Endometrial microvascular endothelial cells (primary cell): ENCODE measurements around the gene CLEC2A. TPM values are rescaled to one million over a fixed set of nuclear protein-coding genes. Genes with fewer than 3 reads are reported as not detected.
"Not testable (repeated sequence)": the region's sequence is repeated elsewhere in the genome, so short reads cannot be mapped to it uniquely, and the experiment has no call there.

Experiments
- in situ Hi-C: cut with HindIII; loops from 2 replicates; pipeline ENCODE4 v1.10.0; 2017; ENCODE audit warnings: low sequenced_read_pairs, low pct_unique_long_range_greater_than_20kb; ENCODE audit errors: inconsistent ontology term
- total RNA-seq: library from RNA; depleted of rRNA; stranded (reverse); fragments of >200 nt; gene quantifications from one replicate; pipeline ENCODE4 v1.2.3, GENCODE V29; 2015; ENCODE audit errors: inconsistent ontology term

The CLEC2A gene
- total RNA-seq, 1 donor from 2014 or later, result not detected

DNA sequence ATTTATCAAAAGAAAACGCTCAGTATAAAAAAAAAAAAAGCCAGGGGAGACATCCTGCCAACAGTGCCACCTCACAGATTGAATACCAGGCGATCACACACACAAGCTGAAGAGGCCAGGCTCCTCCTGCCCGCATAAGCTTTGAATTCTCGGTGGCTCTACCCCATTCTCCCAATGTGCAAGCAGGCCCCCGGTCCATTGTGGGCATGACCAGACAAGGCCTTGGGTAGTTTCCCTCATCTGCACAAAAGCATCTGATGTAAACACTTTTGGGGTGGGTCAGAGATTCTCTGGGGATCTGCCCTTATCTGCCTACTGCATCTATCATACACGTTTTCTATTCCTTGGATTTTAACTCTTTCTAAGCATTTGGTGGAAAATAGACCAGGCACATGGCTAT is 34.6 kb downstream of the CLEC2A start:
- in situ Hi-C loops, result no loop called here

GRCh38 chr12:9895215-9895971 is 36.8 kb downstream of the CLEC2A start:
- in situ Hi-C loops, result no loop called here

DNA sequence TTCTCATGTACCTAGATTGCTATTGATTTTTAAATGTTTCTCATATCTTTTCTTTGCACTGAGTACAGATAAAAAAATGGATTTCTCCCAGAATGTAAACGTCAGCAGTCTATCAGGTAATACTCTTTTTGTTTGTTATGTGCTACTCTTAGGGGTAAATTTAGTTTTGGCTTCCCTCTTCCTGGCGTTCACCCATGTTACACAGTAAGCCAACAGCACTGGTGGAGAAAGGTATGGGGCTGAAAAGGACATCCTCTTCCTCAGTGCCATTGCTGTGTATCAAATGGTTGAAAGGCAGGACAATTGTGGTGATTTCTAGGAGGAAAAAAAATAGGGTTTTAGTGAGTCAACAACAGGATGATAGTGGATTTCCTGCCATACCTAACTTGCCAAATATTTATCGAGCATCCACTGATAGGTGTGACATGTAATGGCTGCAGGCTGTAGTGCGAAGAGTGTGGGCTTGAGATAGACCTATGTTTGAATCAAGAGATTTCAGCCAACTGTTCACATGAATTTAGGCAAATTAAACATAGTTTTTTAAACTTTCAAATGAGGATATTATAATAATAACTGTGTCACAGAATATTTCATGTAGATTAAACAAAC is 43.4 kb downstream of the CLEC2A start:
- in situ Hi-C loops, result no loop called here

GRCh38 chr12:9883175-9883574 is 49.0 kb downstream of the CLEC2A start:
- in situ Hi-C loops, result no loop called here

DNA sequence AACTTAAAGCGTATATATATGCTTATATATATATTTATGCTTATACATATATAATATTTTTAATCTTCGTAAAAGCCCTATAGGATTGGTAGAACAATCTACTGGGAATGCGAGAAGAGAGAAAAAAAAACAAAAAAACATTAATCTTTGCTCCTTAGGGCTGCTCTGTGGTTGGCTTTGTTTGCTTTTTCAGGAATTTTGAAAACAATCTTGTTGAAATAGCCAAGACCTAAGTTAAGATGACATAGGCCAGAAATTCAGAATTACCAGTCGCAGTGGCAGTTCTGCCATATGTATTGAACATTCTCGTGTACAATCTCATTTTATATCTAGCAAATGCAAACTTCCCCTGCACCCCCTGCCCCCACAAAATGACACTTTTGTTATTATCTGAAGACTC is 50.2 kb downstream of the CLEC2A start:
- in situ Hi-C loops, result no loop called here

- in situ Hi-C loops, result no loop called here
Measured at GRCh38 chr12:9881246-9881645, 50.9 kb downstream of the CLEC2A start, which contains the start of gene KLRF2. KLRF2 (plus strand) TSS chr12:9881489; CDS start chr12:9881596, 107 bp downstream.

DNA sequence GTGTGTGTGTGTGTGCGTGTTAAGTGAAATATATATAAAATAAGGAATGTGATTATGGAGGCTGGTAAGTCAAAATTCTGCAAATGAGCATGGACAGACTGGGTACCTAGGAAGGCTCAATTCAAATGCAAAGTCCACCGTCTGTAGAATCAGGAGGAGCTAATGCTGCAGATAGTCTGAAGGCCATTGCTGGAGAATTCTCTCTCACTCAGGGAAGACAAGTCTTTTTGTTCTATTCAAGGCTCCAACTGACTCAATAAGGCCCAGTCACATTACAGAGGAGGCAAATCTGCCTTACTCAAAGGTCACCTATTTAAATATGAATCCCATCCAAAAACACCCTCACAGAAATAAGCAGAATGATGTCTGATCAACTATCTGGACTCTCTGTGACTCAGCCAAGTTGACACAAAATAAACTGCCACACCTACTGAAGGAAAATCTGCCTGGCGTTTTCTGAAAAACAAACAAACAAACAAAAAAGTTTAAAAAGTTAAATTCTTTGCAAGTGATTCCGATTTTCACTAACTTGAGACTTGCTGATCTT is 51.6 kb downstream of the CLEC2A start:
- in situ Hi-C loops, result no loop called here

GRCh38 chr12:9876120-9876519 is 56.0 kb downstream of the CLEC2A start:
- in situ Hi-C loops, result not testable (repeated sequence)

DNA sequence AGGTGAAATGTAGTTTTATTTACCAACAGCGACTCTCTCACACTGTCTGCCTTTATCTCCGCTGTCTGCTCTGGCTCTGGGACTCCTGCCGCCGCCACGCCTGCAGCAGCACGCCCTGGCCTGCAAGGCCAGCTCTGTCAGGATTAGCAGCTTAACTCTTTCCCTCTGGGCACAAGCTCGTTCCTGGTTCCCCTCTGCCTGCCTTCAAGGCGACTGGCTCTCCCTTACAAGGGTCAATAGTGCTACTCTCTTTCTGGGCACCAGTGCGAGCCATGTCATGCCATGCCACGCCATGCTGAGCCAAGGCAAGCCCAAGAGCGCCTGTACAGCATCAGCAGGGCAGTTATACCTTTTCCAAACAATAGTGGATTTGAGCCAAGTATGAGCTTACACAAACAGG is 59.4 kb downstream of the CLEC2A start:
- in situ Hi-C loops, result no loop called here

DNA sequence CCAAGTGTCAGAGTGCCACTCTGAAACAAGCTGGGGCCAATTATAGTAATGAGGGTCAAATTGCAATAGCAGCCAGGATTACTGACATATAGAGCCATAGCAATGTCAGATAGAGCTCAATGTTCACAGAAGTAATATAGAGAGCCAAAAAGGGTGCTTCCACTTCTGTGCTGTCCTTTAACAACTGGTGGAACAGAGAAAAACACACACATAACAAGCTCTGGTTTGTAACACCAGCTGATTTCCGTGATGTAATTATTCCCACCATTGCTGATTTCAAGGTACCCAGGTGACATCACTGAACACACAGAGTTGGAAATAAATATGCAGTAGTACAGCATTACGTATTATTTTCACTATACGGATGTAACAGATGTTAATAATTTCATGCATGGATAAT is 60.0 kb downstream of the CLEC2A start:
- in situ Hi-C loops, result no loop called here

DNA sequence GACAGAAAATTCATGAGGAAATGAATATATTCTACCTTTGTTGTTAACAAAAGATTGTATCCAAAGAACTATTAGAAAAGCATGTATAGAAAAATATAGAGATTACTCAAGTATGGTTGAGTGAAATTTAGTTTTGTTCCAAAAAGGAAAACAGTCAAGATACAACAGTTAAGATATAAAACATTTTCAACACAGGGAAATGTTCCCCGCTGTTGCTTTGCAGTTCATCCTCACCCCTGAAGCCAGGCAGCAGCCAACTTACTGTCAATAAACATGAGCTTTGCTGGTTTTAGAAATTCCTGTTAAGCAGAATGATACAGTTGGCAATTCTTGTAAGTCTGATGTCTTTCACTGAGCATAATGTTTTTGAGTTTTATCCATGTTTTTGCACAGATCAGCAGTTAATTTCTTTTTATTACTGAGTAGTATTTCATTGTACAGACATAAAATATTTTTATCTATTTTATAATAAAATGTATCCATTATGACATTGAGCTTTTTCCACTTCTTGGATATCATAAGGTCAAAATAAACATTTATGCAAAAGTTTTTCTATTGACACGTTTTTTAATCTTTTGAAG is 61.8 kb downstream of the CLEC2A start:
- in situ Hi-C loops, result no loop called here

GRCh38 chr12:9869307-9870161 is 62.6 kb downstream of the CLEC2A start, which contains the start of gene CLEC2B:
CLEC2B (minus strand) TSS chr12:9869354.
- in situ Hi-C loops, result no loop called here

- in situ Hi-C loops, result no loop called here
Measured at GRCh38 chr12:9868951-9869306, 63.2 kb downstream of the CLEC2A start.

- in situ Hi-C loops, result no loop called here
Measured at GRCh38 chr12:9868311-9868801, 63.8 kb downstream of the CLEC2A start.

GRCh38 chr12:9867531-9867930 is 64.6 kb downstream of the CLEC2A start:
- in situ Hi-C loops, result no loop called here

GRCh38 chr12:9866860-9867269 is 65.3 kb downstream of the CLEC2A start:
- in situ Hi-C loops, result no loop called here

- in situ Hi-C loops, result no loop called here
Measured at GRCh38 chr12:9864913-9865675, 67.1 kb downstream of the CLEC2A start.
